Dedifferentiated amniotic fluid mesenchymal stem cell (primary cell): ENCODE results near the gene ZNF516.

Source experiments
- DNase-seq: peaks from one replicate; pipeline ENCODE4 v3.0.0-alpha.2; 2016; ENCODE audit errors: extremely low spot score

ZNF516 gene

GRCh38 chr18:76421685-76422078 is 73.4 kb downstream of the ZNF516 start:
- no peak for DNase-seq

GRCh38 chr18:76420898-76421684 is 74.0 kb downstream of the ZNF516 start:
- DNase-seq, result no peak

DNA sequence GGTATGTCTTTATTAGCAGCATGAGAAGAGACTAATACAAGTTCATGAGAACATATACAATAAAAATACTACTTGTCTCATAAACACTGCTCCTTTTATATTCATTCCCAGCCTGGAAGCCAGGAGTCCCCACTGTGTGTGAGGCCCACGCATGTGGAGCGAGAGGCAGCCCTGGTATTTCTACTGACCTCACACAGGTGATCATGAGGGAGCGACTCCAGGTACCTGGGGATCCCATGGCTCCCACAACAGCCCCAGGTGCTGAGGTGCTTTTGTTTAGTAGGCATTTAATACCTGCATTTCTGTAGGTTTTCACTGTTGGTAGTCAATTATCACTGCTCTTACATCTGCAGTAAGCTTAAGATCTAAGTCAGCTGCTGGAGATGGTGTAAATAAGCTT is 75.2 kb downstream of the ZNF516 start:
- DNase-seq, result no peak

DNA sequence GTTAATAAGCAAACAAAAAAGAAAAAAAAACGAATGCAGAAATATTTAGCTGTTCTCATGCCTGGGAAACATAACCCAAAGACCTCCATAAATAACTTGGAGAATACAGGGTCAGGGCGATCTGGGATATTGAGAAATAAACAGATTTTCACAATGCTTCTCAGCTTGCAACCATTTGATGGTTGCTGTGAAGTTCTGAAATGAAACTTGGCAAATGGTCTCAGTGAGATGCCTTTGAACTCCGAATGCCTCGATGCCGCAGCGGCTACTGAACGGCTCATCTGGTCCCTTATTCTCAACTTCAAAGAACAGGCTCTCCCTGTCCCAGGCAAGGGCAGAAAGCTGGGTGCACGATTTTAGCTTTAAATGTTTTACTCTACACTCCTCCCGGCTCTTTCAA is 78.1 kb downstream of the ZNF516 start:
- no peak for DNase-seq

- DNase-seq, result no peak
Observed at GRCh38 chr18:76414936-76415621, 80.0 kb downstream of the ZNF516 start.

- DNase-seq, result no peak
Observed at GRCh38 chr18:76412818-76413565, 82.0 kb downstream of the ZNF516 start.

DNA sequence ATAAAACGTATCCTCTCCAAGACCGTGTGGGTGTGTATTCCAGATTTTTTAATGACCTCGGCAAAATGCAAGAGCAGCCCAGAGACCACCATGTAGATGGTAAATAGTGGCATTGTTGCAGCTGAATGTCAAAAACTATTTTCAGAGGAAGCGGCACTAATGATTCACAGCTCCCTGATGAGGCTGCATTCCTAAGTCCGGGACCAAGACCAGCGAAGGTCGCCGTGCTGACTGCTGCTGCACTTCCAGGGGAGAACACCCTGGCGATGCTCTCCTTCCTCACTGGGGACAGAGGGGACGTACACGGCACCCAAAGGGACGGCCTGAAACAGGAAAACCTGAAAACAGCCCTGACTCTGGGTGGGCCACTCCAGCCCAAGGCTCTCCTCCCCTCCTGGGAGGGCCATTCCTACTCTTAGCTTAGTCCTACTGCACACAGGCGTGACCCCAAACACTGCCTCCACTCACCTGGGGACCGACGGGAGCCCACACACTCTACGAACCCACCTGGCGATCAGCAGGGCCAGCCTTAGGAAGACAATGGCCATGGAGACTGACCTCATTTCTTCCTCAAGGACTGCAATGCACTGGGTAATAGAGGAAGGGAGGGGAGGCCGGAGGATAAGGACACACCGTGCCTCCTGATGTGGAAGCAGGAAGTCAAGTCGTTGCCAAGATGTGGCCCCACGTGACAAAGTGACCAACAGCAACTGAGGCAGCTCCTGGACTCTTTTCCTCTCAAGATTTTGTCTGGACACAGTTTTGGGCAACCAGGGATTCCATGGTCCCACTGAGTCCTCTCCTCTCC is 82.8 kb downstream of the ZNF516 start:
- no peak for DNase-seq

- DNase-seq, result no peak
Observed at GRCh38 chr18:76410660-76411417, 84.2 kb downstream of the ZNF516 start.

- no peak for DNase-seq
Observed at GRCh38 chr18:76410033-76410432, 85.0 kb downstream of the ZNF516 start.

DNA sequence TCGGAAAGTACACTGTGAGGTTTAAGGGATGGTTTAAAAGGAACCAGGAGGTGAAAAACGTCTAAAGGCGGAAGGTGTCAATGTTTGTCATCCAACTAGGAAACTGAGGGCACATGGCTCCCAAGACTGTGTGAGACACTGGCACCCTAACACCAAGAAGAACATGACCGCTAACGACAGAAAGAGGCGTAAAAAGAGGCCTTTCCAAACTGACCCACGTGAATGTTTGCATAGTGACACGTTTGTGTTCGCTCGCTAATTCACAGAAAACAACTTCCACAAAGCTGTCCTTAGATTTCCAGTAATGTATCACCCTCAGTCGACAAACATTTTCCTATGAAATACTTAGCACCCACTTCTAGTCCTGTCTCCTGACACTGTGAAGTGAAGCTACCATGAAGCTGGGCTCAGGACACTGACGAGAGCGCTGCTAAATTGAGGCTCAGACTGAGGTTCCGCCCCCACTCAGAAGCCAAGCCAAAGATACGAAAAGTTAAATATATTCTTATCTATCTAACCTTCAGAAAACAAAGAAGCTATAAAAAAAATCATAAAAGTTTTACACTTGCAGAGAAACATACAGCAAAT is 86.5 kb downstream of the ZNF516 start:
- DNase-seq, result no peak

GRCh38 chr18:76407681-76408080 is 87.4 kb downstream of the ZNF516 start:
- no peak for DNase-seq

DNA sequence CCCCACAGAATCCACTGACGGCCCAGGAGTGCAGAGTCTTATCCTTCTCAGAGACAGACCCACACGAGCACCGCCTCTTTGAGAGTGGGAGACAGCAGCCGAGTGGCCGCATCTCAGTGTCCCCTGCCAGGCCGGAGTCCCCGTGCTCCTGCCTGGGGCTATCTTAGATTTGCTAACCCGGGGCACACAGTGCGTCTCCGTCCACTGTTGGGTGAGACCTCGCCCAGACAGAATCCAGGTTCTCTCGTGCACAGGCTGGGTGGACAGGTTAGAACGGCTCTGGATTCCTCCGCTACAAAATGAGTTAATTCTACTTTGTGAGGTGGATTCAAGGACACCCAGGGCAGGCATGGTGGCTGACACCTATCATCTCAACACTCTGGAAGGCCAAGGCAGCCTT is 88.3 kb downstream of the ZNF516 start:
- no peak for DNase-seq

DNA sequence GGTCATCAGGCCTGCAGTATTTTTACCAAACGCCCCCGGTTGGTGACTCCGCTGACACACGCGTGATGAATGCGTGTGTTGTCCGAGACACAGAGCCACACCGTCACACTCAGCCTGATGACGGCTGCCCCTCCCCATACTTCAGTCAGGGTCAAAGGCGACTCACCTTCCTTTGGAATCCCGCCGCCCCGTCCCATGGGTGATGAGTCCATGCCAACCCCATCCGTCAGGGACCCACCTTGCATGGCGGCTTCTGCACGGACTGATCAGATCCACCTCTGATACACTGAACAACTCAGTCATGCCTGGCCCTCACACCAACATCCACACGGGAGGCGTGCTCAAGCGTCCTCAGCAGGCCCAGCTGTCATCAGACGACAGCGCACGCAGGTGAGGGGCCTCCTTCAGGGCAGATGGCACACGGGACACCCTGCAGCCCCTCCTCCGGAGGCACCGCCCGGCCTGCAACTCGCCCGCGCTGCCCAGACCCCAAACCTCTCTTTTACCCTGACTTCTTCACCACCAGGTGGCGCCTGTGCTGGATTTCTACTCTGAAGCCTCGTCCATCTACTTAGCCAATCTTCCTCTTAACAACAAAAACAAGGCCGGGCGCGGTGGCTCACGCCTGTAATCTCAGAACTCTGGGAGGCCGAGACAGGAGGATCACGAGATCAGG is 89.2 kb downstream of the ZNF516 start:
- peak; percentile 57 for DNase-seq

DNA sequence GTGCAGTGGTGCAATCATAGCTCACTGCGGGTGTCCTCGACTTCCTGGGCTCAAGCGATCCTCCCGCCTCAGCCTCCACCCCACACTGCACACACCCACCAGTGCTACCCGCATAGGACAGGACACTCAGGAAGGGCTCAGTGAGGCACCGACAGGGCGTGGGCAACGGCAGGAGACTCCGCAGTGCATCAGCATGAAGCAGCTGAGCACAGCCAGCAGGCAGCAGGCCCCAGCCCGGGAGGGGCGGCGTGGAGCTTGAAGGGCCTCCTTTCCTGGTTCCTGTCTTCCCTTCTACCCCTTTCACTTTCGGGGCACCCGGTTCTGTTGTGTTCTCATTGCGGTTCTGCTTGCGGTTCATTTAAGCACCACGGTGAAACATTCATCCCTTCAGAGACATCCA is 89.8 kb downstream of the ZNF516 start:
- no peak for DNase-seq

DNA sequence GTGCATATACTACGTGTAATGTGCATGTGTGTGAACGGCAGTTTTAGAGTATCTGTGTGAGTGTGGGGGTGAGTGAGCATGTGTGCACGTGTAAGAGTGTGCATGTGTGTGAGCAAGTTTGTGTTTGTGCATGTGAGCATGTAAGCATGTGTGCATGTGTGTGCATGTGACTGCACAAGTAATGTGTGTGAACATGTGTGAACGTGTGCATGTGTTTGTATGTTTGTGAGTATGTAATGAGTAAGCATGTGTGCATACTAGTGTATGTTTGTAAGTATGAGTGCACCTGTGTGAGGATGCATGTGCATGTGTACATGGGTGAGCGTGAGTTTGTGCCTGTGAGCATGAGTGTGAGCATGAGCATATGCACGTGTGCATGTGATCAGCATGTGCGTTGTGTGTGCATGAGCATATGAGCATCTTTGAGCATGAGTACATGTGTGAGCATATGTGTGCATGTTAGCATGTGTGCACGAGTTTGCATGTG is 90.7 kb downstream of the ZNF516 start:
- DNase-seq, result no peak

DNA sequence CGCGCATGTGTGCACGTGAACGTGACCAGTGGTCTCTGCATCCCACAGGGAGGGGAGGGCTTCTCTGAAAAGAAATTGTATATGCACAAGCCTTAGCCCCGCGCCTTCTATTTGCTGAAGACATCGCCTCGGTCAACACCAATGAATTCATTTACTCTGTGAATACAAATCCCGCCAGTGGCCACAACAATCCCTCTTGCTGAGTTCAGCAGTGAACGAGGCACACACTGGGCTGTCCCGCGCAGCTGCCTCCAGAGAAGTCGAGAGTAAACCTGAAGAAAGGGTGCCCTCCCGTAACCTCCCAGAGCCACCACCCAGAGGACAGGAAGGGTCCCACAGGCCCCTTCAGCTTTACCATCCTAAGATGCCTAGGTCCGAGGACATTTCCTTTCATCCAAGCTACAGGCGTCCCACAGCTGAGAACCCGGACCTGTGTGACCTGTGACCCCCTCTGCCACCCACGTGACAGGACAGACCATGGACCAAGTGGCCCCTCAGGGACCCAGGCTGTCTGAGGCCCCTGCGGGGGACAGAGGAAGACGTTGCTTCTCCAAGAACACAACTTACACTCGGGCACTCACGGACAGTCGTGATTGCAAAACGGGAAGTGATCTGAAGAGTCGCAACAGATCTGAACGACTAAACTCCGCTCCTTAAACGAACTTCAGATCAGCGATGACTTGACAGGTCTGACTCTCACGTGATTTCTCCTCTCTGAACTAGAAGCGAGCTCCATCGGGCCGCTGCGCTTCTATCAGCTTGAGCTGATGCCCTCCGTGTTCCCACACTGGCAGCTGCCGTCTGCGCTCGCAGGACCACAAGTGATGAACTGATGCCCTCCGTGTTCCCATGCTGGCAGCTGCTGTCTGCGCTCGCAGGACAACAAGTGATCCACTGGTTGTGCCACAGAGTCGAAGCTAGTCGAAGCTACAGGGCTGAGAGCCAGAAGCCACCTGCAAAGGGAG is 92.7 kb downstream of the ZNF516 start:
- no peak for DNase-seq

DNA sequence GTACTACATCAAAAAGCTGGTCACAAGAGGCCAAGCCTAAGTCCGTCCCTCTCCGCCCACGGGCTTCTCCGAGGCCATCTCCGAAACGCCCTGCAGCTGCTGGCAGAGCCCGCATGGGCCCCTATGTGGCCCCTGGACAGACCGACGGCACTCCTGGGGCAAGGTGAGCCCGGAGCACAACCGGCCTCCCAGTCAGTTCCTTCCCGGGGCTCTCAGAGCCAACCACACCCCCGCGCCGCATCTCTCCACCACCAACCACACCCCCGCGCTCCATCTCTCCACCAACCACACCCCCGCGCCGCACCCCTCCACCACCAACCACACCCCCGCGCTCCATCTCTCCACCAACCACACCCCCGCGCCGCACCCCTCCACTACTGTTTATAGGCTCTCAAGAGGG is 93.5 kb downstream of the ZNF516 start:
- DNase-seq, result no peak

DNA sequence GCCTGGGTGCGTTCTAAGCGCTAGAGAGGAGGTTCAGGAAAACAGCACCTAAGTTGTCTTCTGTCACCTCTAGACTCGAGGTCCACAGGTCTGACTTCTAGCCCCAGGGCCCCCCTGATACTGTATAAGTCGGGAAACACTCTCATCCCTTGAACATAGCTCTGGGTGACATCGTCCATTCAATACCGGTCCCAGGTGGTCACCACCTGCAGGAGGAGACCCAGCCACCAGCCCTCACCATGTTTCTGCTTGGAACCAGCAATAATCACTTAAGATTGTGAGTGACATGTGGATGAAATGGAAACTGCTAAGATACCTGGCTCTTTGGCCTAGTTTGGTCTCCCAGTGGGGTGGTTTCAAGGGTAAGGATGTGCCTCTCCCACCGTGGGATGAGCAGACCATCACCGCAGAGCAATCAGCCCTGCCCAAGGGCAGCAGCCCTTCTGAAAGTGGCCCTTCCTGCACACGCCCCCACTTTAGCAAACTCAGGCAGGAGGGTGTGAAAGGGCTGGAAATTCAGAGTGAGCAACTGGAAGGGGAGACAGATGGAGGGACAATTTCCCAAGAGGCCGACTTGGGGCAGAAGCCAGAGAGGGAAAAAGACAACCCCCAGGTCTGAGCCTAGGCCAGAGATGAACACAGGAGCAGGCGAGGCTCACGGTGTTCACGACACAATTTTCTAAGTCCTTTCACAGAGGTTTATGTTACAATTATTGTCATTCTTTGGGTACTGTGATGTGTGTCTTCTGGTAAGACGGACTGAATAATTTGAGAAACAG is 95.2 kb downstream of the ZNF516 start:
- DNase-seq, result no peak
